ENCODE measurements around the gene MOB4. TPM values are rescaled to one million over a fixed set of nuclear protein-coding genes. Genes with fewer than 3 reads are reported as not detected.
A peak's percentile ranks its signal among the peaks of the same experiment; 100 is the strongest.
"Not testable (repeated sequence)": the region's sequence is repeated elsewhere in the genome, so short reads cannot be mapped to it uniquely, and the experiment has no call there.

The MOB4 gene
- total RNA-seq, result 10 to 100 TPM; 20.9 to 21.6 TPM

DNA sequence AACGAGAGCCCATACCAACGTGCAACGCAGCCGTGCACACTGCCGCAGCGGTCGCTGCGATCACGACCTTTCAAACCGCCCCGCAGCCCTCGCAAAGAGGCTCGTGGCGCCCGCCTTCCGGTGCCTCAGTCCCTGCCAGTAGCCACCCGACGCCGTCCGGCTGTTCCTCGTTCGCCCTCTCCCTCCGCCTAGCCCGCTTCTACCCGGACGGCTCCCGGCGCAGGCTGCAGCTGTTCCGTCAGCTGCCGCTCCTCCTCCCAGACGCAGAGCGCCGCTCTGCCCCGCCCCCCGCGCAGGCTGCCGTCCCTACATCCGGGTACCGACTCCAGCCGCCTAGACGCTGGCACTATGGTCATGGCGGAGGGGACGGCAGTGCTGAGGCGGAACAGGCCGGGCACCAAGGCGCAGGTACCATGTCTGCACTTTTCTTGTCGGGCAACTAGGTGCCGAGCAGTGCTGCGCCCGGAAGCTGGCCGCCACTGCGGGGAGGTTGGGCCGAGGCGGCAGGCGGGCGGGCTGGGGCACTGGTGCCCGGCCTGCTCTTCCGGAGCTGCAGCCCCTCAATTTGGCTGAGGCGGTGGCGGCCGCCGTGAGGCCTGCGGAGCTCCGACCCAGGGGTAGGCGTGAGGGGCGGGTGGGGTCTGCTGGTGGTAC lies at the start of gene MOB4:
Gene MOB4 (plus strand): TSS at position 328 of the 654 bp plus-strand sequence. CDS start 21 bp downstream, at position 349.
- DNase-seq (peak; percentile 96 to 97), ATAC-seq (replicated peaks in 1 of 2) (peak; percentile 93 to 97)
- no peaks in the 10 kb centered on the region for H3K27me3 Mint-ChIP-seq (ENCODE audit: low read depth)
- peaks cover 4 to 20% of the 10 kb centered on the region in 2 donors for H3K36me3 Mint-ChIP-seq (ENCODE audit: insufficient read depth in 2 of 2)
- peak within 1 kb of the TSS; percentile 98 for H3K27ac Mint-ChIP-seq
- H3K9me3 Mint-ChIP-seq, result peaks cover 0 to under 1% of the 10 kb centered on the region in 2 donors
- peaks cover 36% of the 10 kb centered on the region for H3K4me1 Mint-ChIP-seq (ENCODE audit: low read depth)
- H3K4me3 Mint-ChIP-seq, result peak within 1 kb of the TSS; percentile 94 to 95

- Mint-ChIP-seq H3K4me1 (ENCODE audit: low read depth) (no peaks in the 10 kb centered on the region), H3K4me3 (no peak overlapping the region), H3K27me3 (ENCODE audit: low read depth) (no peaks in the 10 kb centered on the region), H3K9me3 (no peaks in the 10 kb centered on the region), H3K27ac (peak overlapping the region; percentile 82), H3K36me3 (ENCODE audit: insufficient read depth in 2 of 2) (peaks cover 4 to 10% of the 10 kb centered on the region in 2 donors)
- ATAC-seq (replicated peaks in 1 of 2) (no peak), DNase-seq (no peak)
Observed at GRCh38 chr2:197472166-197472565, 43.7 kb upstream of the MOB4 start.

DNA sequence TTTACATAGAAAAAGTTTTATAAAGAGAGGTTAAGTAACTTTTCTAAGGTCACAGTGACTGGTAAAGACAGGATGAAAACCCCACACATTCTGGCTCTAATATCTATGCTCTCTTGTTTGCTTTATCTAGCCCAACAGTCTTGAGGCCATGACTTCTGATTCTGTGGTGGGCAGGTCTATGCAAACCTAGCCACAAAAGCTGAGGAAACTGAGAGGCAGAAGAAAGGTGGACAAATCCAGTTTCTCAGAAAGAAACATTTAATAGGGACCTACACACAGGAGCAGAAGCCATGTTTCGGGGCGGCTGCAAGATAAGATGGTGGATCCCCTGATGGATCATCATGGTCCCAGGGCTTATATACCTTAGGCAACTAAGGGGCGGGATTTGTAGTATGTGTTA lies 38.1 kb upstream of the MOB4 start:
- DNase-seq, result no peak
- H3K4me3 Mint-ChIP-seq, result no peak overlapping the region
- peaks cover 10 to 18% of the 10 kb centered on the region in 2 donors for H3K36me3 Mint-ChIP-seq (ENCODE audit: insufficient read depth in 2 of 2)

DNA sequence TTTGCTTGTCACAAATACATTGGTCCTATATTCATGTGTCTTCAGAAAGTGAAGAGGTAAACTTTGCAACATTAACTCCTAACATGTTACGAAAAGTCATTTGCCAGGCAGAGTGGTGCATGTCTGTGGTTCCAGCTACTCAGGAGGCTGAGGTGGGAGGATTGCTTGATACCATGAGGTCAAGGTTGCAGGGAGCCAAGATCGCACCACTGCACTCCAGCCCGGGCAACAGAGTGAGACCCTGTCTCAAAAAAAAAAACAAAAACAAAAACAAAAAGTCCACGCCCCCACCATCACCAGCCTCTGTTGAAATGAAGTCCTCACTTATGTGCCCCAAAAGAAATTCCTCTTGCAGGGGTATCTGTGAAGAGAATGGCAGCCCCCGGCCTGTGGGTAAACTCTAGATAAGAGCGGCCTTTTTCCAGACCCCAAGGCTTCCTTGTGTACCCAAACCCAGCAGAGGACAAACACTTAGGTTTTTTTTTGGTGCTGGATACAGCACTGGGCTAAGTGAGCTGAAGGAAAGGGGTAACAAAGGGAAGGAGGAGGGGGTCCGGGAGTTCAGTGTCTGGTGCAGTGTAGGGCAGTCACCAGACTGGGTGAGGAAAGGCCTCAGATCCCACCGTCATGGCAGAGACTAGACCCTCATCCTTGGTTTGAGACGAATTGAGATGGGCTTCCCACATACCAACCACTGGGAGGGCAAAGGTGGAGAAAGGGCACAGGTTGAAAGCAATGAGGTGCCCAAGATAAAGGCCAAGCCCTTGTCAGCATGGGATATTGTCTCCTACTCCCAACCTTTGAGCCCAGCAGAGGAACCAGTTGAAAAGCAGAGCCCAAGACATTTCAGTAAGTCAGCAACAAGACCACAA lies 35.5 kb upstream of the MOB4 start:
- Mint-ChIP-seq H3K9me3 (peaks cover 3% of the 10 kb centered on the region in 2 donors), H3K27ac (peak overlapping the region; percentile 20), H3K4me3 (no peak overlapping the region), H3K36me3 (ENCODE audit: insufficient read depth in 2 of 2) (peaks cover 18 to 31% of the 10 kb centered on the region in 2 donors), H3K27me3 (ENCODE audit: low read depth) (no peaks in the 10 kb centered on the region), H3K4me1 (ENCODE audit: low read depth) (no peaks in the 10 kb centered on the region)
- DNase-seq (no peak), ATAC-seq (replicated peaks in 1 of 2) (peak; percentile 12 to 21)

More for the DNA sequence above, 38.1 kb upstream of the MOB4 start:
- Mint-ChIP-seq H3K27me3 (ENCODE audit: low read depth) (no peaks in the 10 kb centered on the region), H3K9me3 (no peaks in the 10 kb centered on the region), H3K27ac (peak overlapping the region; percentile 32), H3K4me1 (ENCODE audit: low read depth) (no peaks in the 10 kb centered on the region)
- ATAC-seq (replicated peaks in 1 of 2), result no peak

- not testable (repeated sequence) for H3K9me3 Mint-ChIP-seq; ATAC-seq (replicated peaks in 1 of 2); H3K27ac Mint-ChIP-seq; DNase-seq; H3K4me1 Mint-ChIP-seq (ENCODE audit: low read depth); H3K27me3 Mint-ChIP-seq (ENCODE audit: low read depth); H3K4me3 Mint-ChIP-seq
- H3K36me3 Mint-ChIP-seq (ENCODE audit: insufficient read depth in 2 of 2), result peaks cover 30 to 48% of the 10 kb centered on the region in 2 donors
Observed at GRCh38 chr2:197484248-197484647, 31.6 kb upstream of the MOB4 start.

DNA sequence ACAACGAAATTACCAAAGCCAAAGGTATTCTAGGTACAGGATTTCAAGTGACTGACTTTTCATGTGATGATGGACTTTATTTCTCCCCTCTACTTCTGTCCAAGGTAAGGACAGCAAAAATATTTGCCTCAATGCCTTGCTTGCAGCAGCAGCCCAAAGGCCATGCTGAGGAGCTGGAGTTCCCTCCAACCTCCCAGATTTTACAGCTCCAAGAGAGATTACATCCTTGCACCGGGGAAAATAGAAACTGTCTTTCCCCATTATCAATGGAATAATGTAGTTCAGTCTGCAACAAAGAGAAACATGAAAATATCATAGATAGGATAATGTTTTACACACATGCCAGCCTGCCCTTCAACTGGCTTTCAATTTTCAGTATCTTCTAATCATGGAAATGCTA lies 29.7 kb upstream of the MOB4 start:
- Mint-ChIP-seq H3K4me1 (ENCODE audit: low read depth) (peaks cover 6% of the 10 kb centered on the region), H3K27me3 (ENCODE audit: low read depth) (no peaks in the 10 kb centered on the region), H3K4me3 (no peak overlapping the region), H3K36me3 (ENCODE audit: insufficient read depth in 2 of 2) (peaks cover 24 to 61% of the 10 kb centered on the region in 2 donors), H3K9me3 (peaks cover 3% of the 10 kb centered on the region in 2 donors), H3K27ac (no peak overlapping the region)
- DNase-seq (no peak), ATAC-seq (replicated peaks in 1 of 2) (no peak)

DNA sequence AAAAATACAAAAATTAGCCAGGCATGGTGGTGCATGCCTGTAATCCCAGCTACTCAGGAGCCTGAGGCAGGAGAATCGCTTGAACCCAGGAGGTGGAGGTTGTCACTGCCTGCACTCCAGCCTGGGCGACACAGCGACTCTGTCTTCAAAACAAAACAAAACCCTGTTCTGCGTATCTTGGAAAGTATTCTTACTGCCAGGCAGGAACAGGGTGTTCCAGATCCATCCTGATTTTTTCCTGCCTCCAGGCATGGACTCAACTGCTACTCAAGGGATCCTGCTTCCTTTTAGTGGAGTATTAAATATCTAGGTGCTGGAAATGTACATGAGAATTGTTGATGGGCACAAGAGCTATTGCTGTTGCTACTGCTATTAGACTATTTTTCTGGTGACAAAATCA lies 28.5 kb upstream of the MOB4 start:
- no peaks in the 10 kb centered on the region for H3K27me3 Mint-ChIP-seq (ENCODE audit: low read depth)
- H3K4me1 Mint-ChIP-seq (ENCODE audit: low read depth), result peaks cover 12% of the 10 kb centered on the region
- peaks cover 3% of the 10 kb centered on the region in 2 donors for H3K9me3 Mint-ChIP-seq
- DNase-seq, result no peak
- no peak overlapping the region for H3K4me3 Mint-ChIP-seq
- peak overlapping the region; percentile 68 for H3K27ac Mint-ChIP-seq
- no peak for ATAC-seq (replicated peaks in 1 of 2)
- peaks cover 29 to 69% of the 10 kb centered on the region in 2 donors for H3K36me3 Mint-ChIP-seq (ENCODE audit: insufficient read depth in 2 of 2)

- Mint-ChIP-seq H3K27ac (peak overlapping the region; percentile 98), H3K9me3 (no peaks in the 10 kb centered on the region), H3K36me3 (ENCODE audit: insufficient read depth in 2 of 2) (peaks cover 27 to 63% of the 10 kb centered on the region in 2 donors), H3K4me1 (ENCODE audit: low read depth) (peaks cover 52% of the 10 kb centered on the region), H3K27me3 (ENCODE audit: low read depth) (no peaks in the 10 kb centered on the region), H3K4me3 (peak overlapping the region; percentile 96 to 100)
- DNase-seq (no peak), ATAC-seq (replicated peaks in 1 of 2) (no peak)
Observed at GRCh38 chr2:197495433-197496134, 20.3 kb upstream of the MOB4 start.

GRCh38 chr2:197496695-197497094 lies 19.2 kb upstream of the MOB4 start:
- Mint-ChIP-seq H3K27ac (peak overlapping the region; percentile 98), H3K36me3 (ENCODE audit: insufficient read depth in 2 of 2) (peaks cover 27 to 63% of the 10 kb centered on the region in 2 donors), H3K4me3 (peak overlapping the region; percentile 96 to 100), H3K4me1 (ENCODE audit: low read depth) (peaks cover 55% of the 10 kb centered on the region), H3K9me3 (no peaks in the 10 kb centered on the region), H3K27me3 (ENCODE audit: low read depth) (no peaks in the 10 kb centered on the region)
- ATAC-seq (replicated peaks in 1 of 2) (no peak), DNase-seq (no peak)

GRCh38 chr2:197497326-197497725 lies 18.5 kb upstream of the MOB4 start:
- ATAC-seq (replicated peaks in 1 of 2) (no peak), DNase-seq (no peak)
- H3K36me3 Mint-ChIP-seq (ENCODE audit: insufficient read depth in 2 of 2), result peaks cover 26 to 62% of the 10 kb centered on the region in 2 donors
- peak overlapping the region; percentile 96 to 100 for H3K4me3 Mint-ChIP-seq
- peaks cover 61% of the 10 kb centered on the region for H3K4me1 Mint-ChIP-seq (ENCODE audit: low read depth)
- no peaks in the 10 kb centered on the region for H3K27me3 Mint-ChIP-seq (ENCODE audit: low read depth)
- no peaks in the 10 kb centered on the region for H3K9me3 Mint-ChIP-seq
- H3K27ac Mint-ChIP-seq, result peak overlapping the region; percentile 98

DNA sequence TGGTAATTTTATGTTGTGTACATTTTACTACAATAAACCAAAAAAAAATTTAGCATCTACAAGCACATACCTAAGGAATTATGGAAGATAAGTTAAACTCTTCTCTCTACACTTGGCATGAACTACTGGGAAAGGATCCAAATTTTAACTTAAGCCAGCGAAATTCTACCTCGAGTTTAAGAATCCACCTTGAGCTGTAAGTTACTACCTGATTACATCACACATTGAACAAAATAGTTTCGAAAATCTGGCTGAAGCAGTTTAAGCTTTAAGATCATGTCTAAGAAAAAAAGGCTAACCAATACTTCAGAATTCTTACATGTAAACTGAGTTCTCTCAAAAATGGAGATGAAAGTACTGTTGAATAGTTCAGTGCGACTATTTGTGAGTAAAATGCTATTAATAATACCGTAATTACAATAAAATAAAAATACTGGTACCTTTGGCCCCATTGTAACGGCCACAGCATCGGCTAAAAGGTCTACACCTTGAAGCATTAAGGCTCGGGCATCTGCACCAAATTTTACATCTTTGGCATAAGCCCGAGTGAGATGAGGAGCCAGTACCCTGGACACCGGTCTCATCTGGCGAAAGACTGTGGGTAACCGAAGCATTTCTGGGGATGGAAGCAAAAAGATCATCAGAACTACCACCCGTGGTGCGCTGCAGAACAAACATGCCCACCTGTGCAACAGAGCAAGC lies 17.5 kb upstream of the MOB4 start:
- Mint-ChIP-seq H3K4me3 (peak overlapping the region; percentile 96 to 100), H3K27me3 (ENCODE audit: low read depth) (no peaks in the 10 kb centered on the region), H3K27ac (peak overlapping the region; percentile 98), H3K36me3 (ENCODE audit: insufficient read depth in 2 of 2) (peaks cover 22 to 56% of the 10 kb centered on the region in 2 donors), H3K9me3 (no peaks in the 10 kb centered on the region), H3K4me1 (ENCODE audit: low read depth) (peaks cover 61% of the 10 kb centered on the region)
- ATAC-seq (replicated peaks in 1 of 2) (no peak), DNase-seq (no peak)

- DNase-seq, result peak; percentile 73 to 75
- peak overlapping the region; percentile 98 for H3K27ac Mint-ChIP-seq
- no peaks in the 10 kb centered on the region for H3K9me3 Mint-ChIP-seq
- ATAC-seq (replicated peaks in 1 of 2), result peak; percentile 6 to 16
- H3K36me3 Mint-ChIP-seq (ENCODE audit: insufficient read depth in 2 of 2), result peaks cover 22 to 58% of the 10 kb centered on the region in 2 donors
- no peaks in the 10 kb centered on the region for H3K27me3 Mint-ChIP-seq (ENCODE audit: low read depth)
- peaks cover 67% of the 10 kb centered on the region for H3K4me1 Mint-ChIP-seq (ENCODE audit: low read depth)
- peak overlapping the region; percentile 96 to 100 for H3K4me3 Mint-ChIP-seq
Observed at GRCh38 chr2:197498937-197499593, 16.8 kb upstream of the MOB4 start.

Measured in activated T-cell treated with anti-CD3 and anti-CD28 coated beads, Interleukin-2, amount 50 U/mL, for 72 hours (primary cell).